Measurements from ENCODE around the gene FBXW10B.
"Not testable (repeated sequence)": the region's sequence is repeated elsewhere in the genome, so short reads cannot be mapped to it uniquely, and the experiment has no call there.

Gene FBXW10B

GRCh38 chr17:15619331-15620058 is at the start of gene FBXW10B:
Gene FBXW10B, minus strand, starts transcription at chr17:15619704. Its CDS starts 192 bp downstream, at chr17:15619512.
- not testable (repeated sequence) for DNase-seq

- no peak for DNase-seq
Measured at GRCh38 chr17:15663691-15664090, 44.2 kb upstream of the FBXW10B start.

GRCh38 chr17:15663176-15663575 is 43.7 kb upstream of the FBXW10B start:
- no peak for DNase-seq

GRCh38 chr17:15662681-15663080 is 43.2 kb upstream of the FBXW10B start:
- no peak for DNase-seq

- DNase-seq = no peak
Measured at GRCh38 chr17:15660077-15660476, 40.6 kb upstream of the FBXW10B start.

GRCh38 chr17:15659663-15660062 is 40.2 kb upstream of the FBXW10B start:
- DNase-seq = no peak

- DNase-seq = no peak
Measured at GRCh38 chr17:15659236-15659635, 39.7 kb upstream of the FBXW10B start.

- no peak for DNase-seq
Measured at GRCh38 chr17:15658296-15658695, 38.8 kb upstream of the FBXW10B start.

- DNase-seq = no peak
Measured at GRCh38 chr17:15657868-15658267, 38.4 kb upstream of the FBXW10B start.

GRCh38 chr17:15654886-15655561 is 35.5 kb upstream of the FBXW10B start:
- DNase-seq = no peak

GRCh38 chr17:15654401-15654800 is 34.9 kb upstream of the FBXW10B start:
- not testable (repeated sequence) for DNase-seq

- no peak for DNase-seq
Measured at GRCh38 chr17:15652960-15653359, 33.5 kb upstream of the FBXW10B start.

- DNase-seq = no peak
Measured at GRCh38 chr17:15651583-15652110, 32.1 kb upstream of the FBXW10B start.

- DNase-seq = no peak
Measured at GRCh38 chr17:15650741-15651582, 31.5 kb upstream of the FBXW10B start.

GRCh38 chr17:15649861-15650421 is 30.4 kb upstream of the FBXW10B start:
- no peak for DNase-seq

GRCh38 chr17:15648386-15648785 is 28.9 kb upstream of the FBXW10B start:
- no peak for DNase-seq

GRCh38 chr17:15645942-15646312 is 26.4 kb upstream of the FBXW10B start:
- DNase-seq = not testable (repeated sequence)

GRCh38 chr17:15645099-15645941 is 25.8 kb upstream of the FBXW10B start:
- not testable (repeated sequence) for DNase-seq

- DNase-seq = not testable (repeated sequence)
Measured at GRCh38 chr17:15642505-15643251, 23.2 kb upstream of the FBXW10B start.

GRCh38 chr17:15642014-15642413 is 22.5 kb upstream of the FBXW10B start:
- DNase-seq = not testable (repeated sequence)

GRCh38 chr17:15630930-15631453 is 11.5 kb upstream of the FBXW10B start:
- not testable (repeated sequence) for DNase-seq

Data from activated CD4-positive, alpha-beta T cell treated with anti-CD3 and anti-CD28 coated beads for 1 hour (primary cell).